GM21528 (cell line): ENCODE measurements around the gene ZDHHC7.
"Not testable (repeated sequence)": the region's sequence is repeated elsewhere in the genome, so short reads cannot be mapped to it uniquely, and the experiment has no call there.

Experiments
- ATAC-seq: cut with Tn5 transposase; IDR thresholded peaks from one replicate; pipeline ENCODE4 v1.9.1; 2021; ENCODE audit warnings: mild to moderate bottlenecking, moderate library complexity; ENCODE audit not compliant: unreplicated experiment, low FRiP score

Gene ZDHHC7

DNA sequence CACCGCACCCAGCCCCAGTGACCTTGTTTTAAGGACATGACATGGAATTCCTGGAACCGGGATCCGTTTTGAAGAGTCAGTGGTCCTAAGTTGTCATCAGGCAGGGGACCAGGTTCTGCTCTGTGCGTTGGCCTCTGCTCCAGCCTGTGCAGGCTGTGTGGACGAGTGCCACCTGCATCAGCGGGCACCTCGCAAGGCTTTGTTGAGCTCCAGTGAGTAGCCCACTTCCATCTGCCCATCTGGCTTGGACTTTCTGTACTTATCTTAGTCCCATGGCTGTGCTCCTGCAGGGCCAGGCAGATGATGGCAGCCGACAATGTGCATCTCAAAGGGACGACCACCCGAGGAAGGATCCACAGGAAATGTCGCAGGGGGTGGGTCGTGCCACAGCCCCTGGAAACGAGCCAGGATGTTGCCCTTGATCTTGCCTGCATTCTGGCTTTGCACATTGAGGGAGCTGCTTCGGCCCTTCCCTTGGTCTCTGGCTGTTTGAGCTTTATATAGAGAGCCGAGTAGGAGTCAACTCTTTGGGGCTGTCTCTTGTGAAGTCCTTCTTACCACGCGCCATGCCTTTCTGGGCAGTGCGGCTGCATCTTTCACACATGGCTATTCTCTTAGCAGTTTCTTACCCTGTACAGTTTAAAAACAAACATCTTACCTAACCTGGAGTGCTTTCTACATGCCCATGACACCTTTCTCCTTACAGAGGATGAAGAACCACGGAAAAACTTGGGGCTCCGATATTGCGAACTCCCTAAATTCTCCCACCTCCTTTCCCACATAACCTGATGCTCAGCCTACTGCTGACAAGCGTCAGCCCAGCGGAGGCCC, 34.5 kb upstream of the ZDHHC7 start:
- no peak for ATAC-seq

DNA sequence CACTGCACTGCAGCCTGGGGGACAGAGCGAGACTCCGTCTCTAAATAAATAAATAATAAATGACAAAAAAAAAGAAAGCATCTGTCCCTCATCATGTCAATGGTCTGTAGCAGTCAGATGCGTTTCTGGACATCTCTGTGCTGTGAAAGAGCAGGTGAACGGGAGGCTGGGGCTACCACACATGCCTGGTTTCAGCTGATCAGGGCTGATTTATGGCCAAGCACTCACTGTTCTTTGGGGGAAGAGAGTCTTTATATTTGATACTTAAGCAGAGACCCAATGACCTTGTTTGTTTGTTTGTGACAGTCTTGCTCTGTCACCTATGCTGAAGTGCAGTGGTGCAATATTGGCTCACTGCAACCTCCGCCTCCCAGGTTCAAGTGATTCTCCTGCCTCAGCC, 33.7 kb upstream of the ZDHHC7 start:
- no peak for ATAC-seq

DNA sequence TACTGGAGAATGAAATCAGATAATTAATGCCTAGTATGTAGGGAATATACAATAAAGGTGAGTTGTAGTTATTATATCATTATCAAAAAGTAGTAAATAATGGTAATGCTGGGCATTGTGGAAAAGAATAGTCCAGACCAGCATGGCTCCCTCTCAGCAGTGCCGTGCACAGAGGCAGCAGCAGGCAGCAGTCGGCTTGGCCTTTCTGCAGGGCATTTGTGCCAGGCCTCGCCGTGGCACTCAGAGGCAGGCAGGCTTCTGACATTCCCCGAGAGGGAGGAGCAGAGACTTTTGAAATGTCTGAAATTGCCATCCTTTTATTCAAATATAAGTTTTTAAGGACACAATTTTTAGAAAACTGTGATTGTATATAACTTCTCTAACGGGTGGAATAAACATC, 31.3 kb upstream of the ZDHHC7 start:
- no peak for ATAC-seq

- ATAC-seq, result no peak
These were observed 30.8 kb upstream of the ZDHHC7 start for GRCh38 chr16:85042167-85042526.

- no peak for ATAC-seq
These were observed 30.2 kb upstream of the ZDHHC7 start for GRCh38 chr16:85041219-85042166.

GRCh38 chr16:85040685-85041084, 29.4 kb upstream of the ZDHHC7 start:
- no peak for ATAC-seq

- ATAC-seq, result no peak
These were observed 26.4 kb upstream of the ZDHHC7 start for GRCh38 chr16:85037721-85038120.

GRCh38 chr16:85037050-85037410, 25.7 kb upstream of the ZDHHC7 start:
- no peak for ATAC-seq

- no peak for ATAC-seq
These were observed 25.1 kb upstream of the ZDHHC7 start for GRCh38 chr16:85036236-85037049.

GRCh38 chr16:85034591-85035433, 23.5 kb upstream of the ZDHHC7 start:
- no peak for ATAC-seq

DNA sequence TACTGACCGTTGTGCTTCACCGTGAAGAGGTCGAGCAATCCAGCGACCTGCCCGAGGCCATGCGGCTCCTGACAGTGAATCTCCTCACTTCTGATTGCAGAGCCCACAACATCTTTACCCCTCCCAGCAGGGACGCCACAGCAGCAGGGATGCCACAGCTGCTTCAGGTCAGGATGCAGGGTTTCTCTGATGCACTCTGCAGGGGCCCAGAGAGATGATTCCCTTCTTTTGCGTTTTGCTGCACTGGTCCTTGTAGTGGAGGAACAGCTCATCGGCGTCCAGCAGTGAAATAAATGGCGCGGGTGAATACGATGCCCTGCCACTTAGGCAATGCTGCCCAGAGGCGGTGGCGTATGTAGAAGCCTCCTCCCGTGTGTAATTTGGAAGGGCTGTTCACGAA, 21.8 kb upstream of the ZDHHC7 start:
- ATAC-seq, result no peak

GRCh38 chr16:85032187-85032586, 20.9 kb upstream of the ZDHHC7 start:
- ATAC-seq, result not testable (repeated sequence)

GRCh38 chr16:85031451-85031850, 20.1 kb upstream of the ZDHHC7 start:
- ATAC-seq, result no peak

DNA sequence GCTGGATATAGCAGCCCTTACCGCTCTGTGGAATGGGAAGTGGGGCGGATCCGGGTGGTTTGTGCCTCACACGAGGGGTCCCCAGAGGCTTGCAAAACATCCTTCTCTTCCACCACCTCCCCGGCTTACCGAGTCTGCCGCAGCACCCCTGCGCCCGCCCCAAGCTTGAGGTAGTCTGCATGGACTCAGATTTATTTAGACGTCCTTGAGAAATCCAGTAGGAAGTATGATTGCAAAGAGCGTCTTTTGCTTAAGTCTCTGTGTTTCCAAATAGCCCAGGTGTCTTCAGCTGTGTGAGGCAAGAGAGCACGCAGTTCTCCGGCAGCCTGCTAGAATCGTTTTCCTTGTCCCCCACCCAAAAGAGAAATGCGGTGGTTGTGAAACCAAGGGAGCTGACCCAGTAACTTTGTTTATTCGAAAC, 18.7 kb upstream of the ZDHHC7 start:
- ATAC-seq, result no peak

DNA sequence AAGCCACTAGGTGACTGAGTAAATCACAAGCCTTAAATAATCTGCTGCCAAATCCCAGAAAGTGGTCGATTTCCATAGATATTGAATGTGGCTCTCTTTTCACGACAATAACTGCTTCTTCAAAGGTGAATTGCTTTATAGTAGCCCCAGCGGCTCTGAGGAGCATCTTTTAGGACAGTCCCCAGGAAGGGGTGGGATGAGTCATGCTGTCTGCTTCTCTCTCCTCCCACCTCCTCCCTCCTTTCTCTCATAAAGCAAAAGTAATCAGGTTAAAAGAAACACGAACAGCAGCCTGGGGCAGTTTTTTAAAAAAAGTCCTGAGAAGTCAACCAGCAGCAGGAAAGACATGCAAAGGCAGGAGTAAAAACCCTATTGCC, 18.1 kb upstream of the ZDHHC7 start:
- ATAC-seq, result no peak

- ATAC-seq, result no peak
These were observed 17.5 kb upstream of the ZDHHC7 start for GRCh38 chr16:85028685-85029407.

DNA sequence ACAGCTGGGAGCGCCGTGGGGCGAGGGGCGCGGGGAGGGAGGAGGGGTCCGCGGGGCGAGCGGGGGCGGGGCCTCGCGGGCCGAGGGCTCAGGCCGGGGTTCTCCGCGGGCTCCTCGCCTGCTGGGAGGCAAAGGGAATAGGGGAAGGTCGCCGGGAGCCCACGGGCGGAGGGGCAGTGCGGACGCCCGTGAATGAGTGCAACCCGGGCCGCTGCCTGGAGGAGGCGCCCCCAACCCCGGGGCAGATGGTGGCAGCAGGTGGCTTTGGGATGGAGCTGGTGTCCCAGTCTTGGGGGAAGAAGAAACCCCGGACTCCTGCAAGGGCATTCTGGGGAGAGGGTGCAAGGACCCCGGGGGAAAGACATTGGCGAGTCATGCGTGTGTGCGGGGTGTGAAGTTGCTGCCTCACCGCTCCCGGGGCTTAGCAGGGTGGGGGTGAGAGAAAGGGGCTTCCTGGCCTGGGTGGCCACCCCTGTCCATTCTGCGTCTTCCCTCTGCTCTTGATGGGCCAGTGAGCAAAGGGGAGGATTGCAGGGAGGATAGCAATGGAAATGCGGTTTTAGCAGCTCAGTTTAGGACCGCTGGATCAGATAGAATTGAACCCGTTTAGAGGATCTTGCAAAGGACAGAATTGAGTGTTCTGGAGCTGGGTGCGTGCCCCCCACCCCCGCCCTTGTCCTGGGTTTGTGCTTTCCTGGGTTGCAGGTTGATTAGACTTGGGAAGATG, 16.8 kb upstream of the ZDHHC7 start:
- ATAC-seq, result peak; percentile 34

- peak; percentile 74 for ATAC-seq
These were observed 16.1 kb upstream of the ZDHHC7 start, which contains the start of gene KIAA0513 for GRCh38 chr16:85027349-85027957. TSS of gene KIAA0513 (plus strand) at chr16:85027795. CDS start at chr16:85067072, 39,277 bp downstream.
